GM21529 (cell line): Measurements from ENCODE around the gene CAPN2.

Experiments used
- ATAC-seq: cut with Tn5 transposase; IDR thresholded peaks from one replicate; pipeline ENCODE4 v1.9.1; 2021; ENCODE audit not compliant: unreplicated experiment

The CAPN2 gene

GRCh38 chr1:223712194-223712849 is at the start of gene CAPN2:
CAPN2 (plus strand) TSS chr1:223712539; CDS start chr1:223712641, 102 bp downstream.
- ATAC-seq, result peak; percentile 67

- no peak for ATAC-seq
Observed at GRCh38 chr1:223662943-223663342, 49.4 kb upstream of the CAPN2 start.

GRCh38 chr1:223664106-223664505 is 48.2 kb upstream of the CAPN2 start:
- ATAC-seq, result no peak

GRCh38 chr1:223665592-223666312 is 46.6 kb upstream of the CAPN2 start, which contains the start of gene CAPN8:
CAPN8 (minus strand) TSS chr1:223665701; CDS start chr1:223665646, 55 bp downstream.
- ATAC-seq, result no peak

GRCh38 chr1:223667484-223668182 is 44.7 kb upstream of the CAPN2 start:
- ATAC-seq, result no peak

GRCh38 chr1:223669003-223669795 is 43.1 kb upstream of the CAPN2 start:
- ATAC-seq, result no peak

- ATAC-seq, result no peak
Observed at GRCh38 chr1:223670458-223671159, 41.7 kb upstream of the CAPN2 start.

GRCh38 chr1:223674119-223674890 is 38.0 kb upstream of the CAPN2 start:
- ATAC-seq, result no peak

GRCh38 chr1:223678841-223679240 is 33.5 kb upstream of the CAPN2 start:
- no peak for ATAC-seq

- no peak for ATAC-seq
Observed at GRCh38 chr1:223680188-223680587, 32.2 kb upstream of the CAPN2 start.

- no peak for ATAC-seq
Observed at GRCh38 chr1:223682502-223682901, 29.8 kb upstream of the CAPN2 start.

GRCh38 chr1:223683586-223684487 is 28.5 kb upstream of the CAPN2 start:
- ATAC-seq, result no peak

- no peak for ATAC-seq
Observed at GRCh38 chr1:223684488-223684792, 27.9 kb upstream of the CAPN2 start.

- no peak for ATAC-seq
Observed at GRCh38 chr1:223691121-223691520, 21.2 kb upstream of the CAPN2 start.

GRCh38 chr1:223695014-223695548 is 17.3 kb upstream of the CAPN2 start:
- no peak for ATAC-seq

- ATAC-seq, result no peak
Observed at GRCh38 chr1:223695941-223696340, 16.4 kb upstream of the CAPN2 start.

GRCh38 chr1:223700388-223700918 is 11.9 kb upstream of the CAPN2 start:
- no peak for ATAC-seq

- no peak for ATAC-seq
Observed at GRCh38 chr1:223700942-223701637, 11.2 kb upstream of the CAPN2 start.
